Measurements from ENCODE around the gene TAB3. TPM values are rescaled to one million over a fixed set of nuclear protein-coding genes. Genes with fewer than 3 reads are reported as not detected.

Gene TAB3
- total and polyA plus RNA-seq, 4 experiments from 2014 or later, result 4.8 to 23.8 (median 13.9) TPM

- intact Hi-C loops (cut with micrococcal nuclease), result no loop called here
- Histone ChIP-seq H3K4me1 (ENCODE audit: insufficient read depth, low read length) (no peaks in the 10 kb centered on the region), H3K9me3 (ENCODE audit: control insufficient read depth in 1 of 2, low read length in 2 of 2) (no peaks in the 10 kb centered on the region), H3K36me3 (ENCODE audit: insufficient read depth, low read length) (peaks cover 22% of the 10 kb centered on the region), H3K4me3 (ENCODE audit: low read length in 2 of 2) (no peak overlapping the region), H3K27me3 (ENCODE audit: insufficient read depth, low read length) (no peaks in the 10 kb centered on the region), H3K27ac (ENCODE audit: low read depth, low read length) (no peak overlapping the region)
- ChIA-PET POLR2A (ENCODE audit: partially characterized antibody) (no interaction called here), CTCF (ENCODE audit: partially characterized antibody) (no interaction called here)
- no peaks in the 10 kb centered on the region for H3K27me3 Mint-ChIP-seq
- H3K27ac Mint-ChIP-seq, result peak overlapping the region in 2 of 7 donors; percentile 6 to 18
- no peak overlapping the region for H3K4me3 Mint-ChIP-seq
- H3K9me3 Mint-ChIP-seq, result no peaks in the 10 kb centered on the region
- peaks cover 14 to 39% of the 10 kb centered on the region in 2 donors for H3K36me3 Mint-ChIP-seq
- peaks cover 0 to 7% (median 3%) of the 10 kb centered on the region in 4 donors for H3K4me1 Mint-ChIP-seq
- DNase-seq, result no peak
Measured at GRCh38 chrX:30858098-30858497, 31.0 kb downstream of the TAB3 start.

GRCh38 chrX:30851449-30851848 is 37.6 kb downstream of the TAB3 start:
- peaks cover 23 to 44% of the 10 kb centered on the region in 2 donors for H3K36me3 Mint-ChIP-seq
- H3K27ac ChIP-seq (ENCODE audit: low read depth, low read length), result no peak overlapping the region

GRCh38 chrX:30835373-30835772 is 53.7 kb downstream of the TAB3 start:
- POLR2A ChIA-PET (ENCODE audit: partially characterized antibody), result no interaction called here
- Mint-ChIP-seq H3K4me1 (peaks cover 12 to 20% (median 16%) of the 10 kb centered on the region in 4 donors), H3K27ac (peak overlapping the region in 1 of 7 donors; percentile 41), H3K9me3 (peaks cover 0 to 2% (median 0%) of the 10 kb centered on the region in 8 donors), H3K4me3 (no peak overlapping the region), H3K36me3 (peaks cover 32 to 35% of the 10 kb centered on the region in 2 donors), H3K27me3 (no peaks in the 10 kb centered on the region)
- Histone ChIP-seq H3K4me3 (ENCODE audit: low read length in 2 of 2) (no peak overlapping the region), H3K27me3 (ENCODE audit: insufficient read depth, low read length) (no peaks in the 10 kb centered on the region), H3K36me3 (ENCODE audit: insufficient read depth, low read length) (no peaks in the 10 kb centered on the region), H3K27ac (ENCODE audit: low read depth, low read length) (no peak overlapping the region), H3K9me3 (ENCODE audit: control insufficient read depth in 1 of 2, low read length in 2 of 2) (no peaks in the 10 kb centered on the region), H3K4me1 (ENCODE audit: insufficient read depth, low read length) (peaks cover 5% of the 10 kb centered on the region)
- intact Hi-C loops (cut with micrococcal nuclease), result no loop called here
- CTCF ChIA-PET (ENCODE audit: partially characterized antibody), result no interaction called here
- DNase-seq, result no peak

More at GRCh38 chrX:30851449-30851848, 37.6 kb downstream of the TAB3 start:
- Mint-ChIP-seq H3K9me3 (no peaks in the 10 kb centered on the region), H3K4me3 (no peak overlapping the region), H3K27me3 (no peaks in the 10 kb centered on the region), H3K4me1 (no peaks in the 10 kb centered on the region), H3K27ac (no peak overlapping the region)
- Histone ChIP-seq H3K27me3 (ENCODE audit: insufficient read depth, low read length) (no peaks in the 10 kb centered on the region), H3K4me1 (ENCODE audit: insufficient read depth, low read length) (no peaks in the 10 kb centered on the region), H3K4me3 (ENCODE audit: low read length in 2 of 2) (no peak overlapping the region), H3K9me3 (ENCODE audit: control insufficient read depth in 1 of 2, low read length in 2 of 2) (no peaks in the 10 kb centered on the region), H3K36me3 (ENCODE audit: insufficient read depth, low read length) (peaks cover 20% of the 10 kb centered on the region)
- CTCF ChIA-PET (ENCODE audit: partially characterized antibody), result no interaction called here
- intact Hi-C loops (cut with micrococcal nuclease), result no loop called here
- DNase-seq, result no peak
- POLR2A ChIA-PET (ENCODE audit: partially characterized antibody), result no interaction called here

GRCh38 chrX:30833896-30834295 is 55.2 kb downstream of the TAB3 start:
- ChIA-PET CTCF (ENCODE audit: partially characterized antibody) (no interaction called here), POLR2A (ENCODE audit: partially characterized antibody) (no interaction called here)
- no peaks in the 10 kb centered on the region for H3K27me3 ChIP-seq (ENCODE audit: insufficient read depth, low read length)
- no peaks in the 10 kb centered on the region for H3K9me3 ChIP-seq (ENCODE audit: control insufficient read depth in 1 of 2, low read length in 2 of 2)
- no peak overlapping the region for H3K27ac Mint-ChIP-seq
- H3K27ac ChIP-seq (ENCODE audit: low read depth, low read length), result no peak overlapping the region
- H3K4me1 ChIP-seq (ENCODE audit: insufficient read depth, low read length), result peaks cover 5% of the 10 kb centered on the region
- H3K36me3 Mint-ChIP-seq, result peaks cover 24 to 30% of the 10 kb centered on the region in 2 donors
- H3K36me3 ChIP-seq (ENCODE audit: insufficient read depth, low read length), result no peaks in the 10 kb centered on the region
- H3K4me3 Mint-ChIP-seq, result no peak overlapping the region
- intact Hi-C loops (cut with micrococcal nuclease), result loop anchor here (5.0 kb wide), 1 partner anchor 97 kb away; no protein-coding TSS in a partner anchor
- peaks cover 0 to 2% (median 0%) of the 10 kb centered on the region in 8 donors for H3K9me3 Mint-ChIP-seq
- no peaks in the 10 kb centered on the region for H3K27me3 Mint-ChIP-seq
- DNase-seq, result no peak
- no peak overlapping the region for H3K4me3 ChIP-seq (ENCODE audit: low read length in 2 of 2)
- peaks cover 12 to 27% (median 16%) of the 10 kb centered on the region in 4 donors for H3K4me1 Mint-ChIP-seq

GRCh38 chrX:30831082-30831481 is 58.0 kb downstream of the TAB3 start:
- DNase-seq, result peak; percentile 16 to 30 (median 19)
- Histone ChIP-seq H3K9me3 (ENCODE audit: control insufficient read depth in 1 of 2, low read length in 2 of 2) (no peaks in the 10 kb centered on the region), H3K27me3 (ENCODE audit: insufficient read depth, low read length) (no peaks in the 10 kb centered on the region), H3K27ac (ENCODE audit: low read depth, low read length) (peak overlapping the region; percentile 15), H3K4me3 (ENCODE audit: low read length in 2 of 2) (no peak overlapping the region), H3K4me1 (ENCODE audit: insufficient read depth, low read length) (peaks cover 5% of the 10 kb centered on the region), H3K36me3 (ENCODE audit: insufficient read depth, low read length) (no peaks in the 10 kb centered on the region)
- H3K36me3 Mint-ChIP-seq, result peaks cover 11 to 20% of the 10 kb centered on the region in 2 donors
- ChIA-PET POLR2A (ENCODE audit: partially characterized antibody) (interaction anchor here (0.7 kb wide), 1 partner anchor 58 kb away, joined by 3 read pairs; the partner anchor contains the start of gene TAB3), CTCF (ENCODE audit: partially characterized antibody) (interaction anchor here (2.0 kb wide), 1 partner anchor 259 kb away, joined by 5 read pairs; no protein-coding TSS in a partner anchor)
- H3K4me3 Mint-ChIP-seq, result peak overlapping the region; percentile 76 to 91 (median 77)
- H3K27me3 Mint-ChIP-seq, result no peaks in the 10 kb centered on the region
- peaks cover 14 to 35% (median 18%) of the 10 kb centered on the region in 4 donors for H3K4me1 Mint-ChIP-seq
- H3K27ac Mint-ChIP-seq, result peak overlapping the region; percentile 80 to 94 (median 93)
- intact Hi-C loops (cut with micrococcal nuclease), result loop anchor here (2.0 to 5.0 kb wide), 2 partner anchors 58 to 94 kb away; partner anchors contain the start of gene TAB3
- H3K9me3 Mint-ChIP-seq, result peaks cover 0 to under 1% (median 0%) of the 10 kb centered on the region in 8 donors

GRCh38 chrX:30830326-30830943 is 58.6 kb downstream of the TAB3 start:
- Mint-ChIP-seq H3K27me3 (no peaks in the 10 kb centered on the region), H3K36me3 (peaks cover 8 to 14% of the 10 kb centered on the region in 2 donors), H3K9me3 (peaks cover 0 to 2% (median 0%) of the 10 kb centered on the region in 8 donors), H3K4me1 (peaks cover 18 to 42% (median 23%) of the 10 kb centered on the region in 4 donors), H3K4me3 (peak overlapping the region in 3 of 8 donors; percentile 26 to 91 (median 84)), H3K27ac (peak overlapping the region in 3 of 7 donors; percentile 22 to 91 (median 80))
- H3K4me3 ChIP-seq (ENCODE audit: low read length in 2 of 2), result no peak overlapping the region
- H3K27ac ChIP-seq (ENCODE audit: low read depth, low read length), result no peak overlapping the region
- H3K9me3 ChIP-seq (ENCODE audit: control insufficient read depth in 1 of 2, low read length in 2 of 2), result no peaks in the 10 kb centered on the region
- no peaks in the 10 kb centered on the region for H3K27me3 ChIP-seq (ENCODE audit: insufficient read depth, low read length)
- intact Hi-C loops (cut with micrococcal nuclease), result loop anchor here (2.0 to 5.0 kb wide), 2 partner anchors 58 to 93 kb away; partner anchors contain the start of gene TAB3
- ChIA-PET POLR2A (ENCODE audit: partially characterized antibody) (no interaction called here), CTCF (ENCODE audit: partially characterized antibody) (interaction anchor here (2.0 kb wide), 1 partner anchor 259 kb away, joined by 5 read pairs; no protein-coding TSS in a partner anchor)
- no peaks in the 10 kb centered on the region for H3K36me3 ChIP-seq (ENCODE audit: insufficient read depth, low read length)
- H3K4me1 ChIP-seq (ENCODE audit: insufficient read depth, low read length), result peaks cover 12% of the 10 kb centered on the region
- DNase-seq, result no peak

GRCh38 chrX:30824275-30824674 is 64.8 kb downstream of the TAB3 start:
- CTCF ChIA-PET (ENCODE audit: partially characterized antibody), result no interaction called here
- DNase-seq, result no peak
- intact Hi-C loops (cut with micrococcal nuclease), result no loop called here
- POLR2A ChIA-PET (ENCODE audit: partially characterized antibody), result no interaction called here
- H3K27me3 ChIP-seq (ENCODE audit: insufficient read depth, low read length), result no peaks in the 10 kb centered on the region
- H3K36me3 ChIP-seq (ENCODE audit: insufficient read depth, low read length), result no peaks in the 10 kb centered on the region
- no peak overlapping the region for H3K27ac ChIP-seq (ENCODE audit: low read depth, low read length)
- H3K9me3 ChIP-seq (ENCODE audit: control insufficient read depth in 1 of 2, low read length in 2 of 2), result no peaks in the 10 kb centered on the region
- Mint-ChIP-seq H3K27ac (no peak overlapping the region), H3K9me3 (peaks cover 0 to 2% (median 0%) of the 10 kb centered on the region in 8 donors), H3K4me3 (no peak overlapping the region), H3K36me3 (peaks cover 0 to 2% of the 10 kb centered on the region in 2 donors), H3K4me1 (peaks cover 10 to 29% (median 18%) of the 10 kb centered on the region in 4 donors), H3K27me3 (no peaks in the 10 kb centered on the region)
- H3K4me1 ChIP-seq (ENCODE audit: insufficient read depth, low read length), result peaks cover 16% of the 10 kb centered on the region
- no peak overlapping the region for H3K4me3 ChIP-seq (ENCODE audit: low read length in 2 of 2)
